ENCODE results near the gene IGSF21.

DNA sequence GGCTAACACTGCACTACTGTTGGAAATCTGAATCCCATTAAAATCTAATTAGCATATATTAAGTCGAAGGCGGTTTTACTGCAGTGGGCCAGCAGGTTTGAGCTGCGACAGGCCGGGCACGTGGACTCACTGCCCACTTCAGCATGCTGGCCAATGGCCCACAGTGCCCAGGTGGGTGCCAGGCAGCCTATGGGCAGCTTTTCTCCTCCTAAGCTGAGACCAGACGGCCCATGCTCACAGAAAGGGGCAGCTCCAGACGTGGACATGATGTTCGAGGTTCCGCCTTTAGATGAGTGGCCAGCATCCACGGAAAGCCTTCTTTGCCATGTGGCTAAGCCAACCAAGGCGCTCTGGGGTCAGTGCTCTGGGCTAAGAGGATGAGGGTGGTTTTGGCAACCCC is 283.4 kb downstream of the IGSF21 start:
- TF ChIP-seq CTCF (IDR thresholded peaks at IDR 0.05): no peak
- no peak for TF ChIP-seq TCF12 (IDR thresholded peaks at IDR 0.05)
- TF ChIP-seq TAF1 (IDR thresholded peaks at IDR 0.05; ENCODE audit: borderline replicate concordance, low read depth, low read length): no peak
- TF ChIP-seq POLR2AphosphoS5 (IDR thresholded peaks at IDR 0.05; ENCODE audit: low read depth, low read length): no peak
- no peak for TF ChIP-seq EZH2phosphoT487 (IDR thresholded peaks at IDR 0.05; ENCODE audit: borderline replicate concordance, low read depth)
- TF ChIP-seq, protein P1, sequence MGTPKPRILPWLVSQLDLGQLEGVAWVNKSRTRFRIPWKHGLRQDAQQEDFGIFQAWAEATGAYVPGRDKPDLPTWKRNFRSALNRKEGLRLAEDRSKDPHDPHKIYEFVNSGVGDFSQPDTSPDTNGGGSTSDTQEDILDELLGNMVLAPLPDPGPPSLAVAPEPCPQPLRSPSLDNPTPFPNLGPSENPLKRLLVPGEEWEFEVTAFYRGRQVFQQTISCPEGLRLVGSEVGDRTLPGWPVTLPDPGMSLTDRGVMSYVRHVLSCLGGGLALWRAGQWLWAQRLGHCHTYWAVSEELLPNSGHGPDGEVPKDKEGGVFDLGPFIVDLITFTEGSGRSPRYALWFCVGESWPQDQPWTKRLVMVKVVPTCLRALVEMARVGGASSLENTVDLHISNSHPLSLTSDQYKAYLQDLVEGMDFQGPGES (IDR thresholded peaks at IDR 0.05; ENCODE audit: low read depth, low read length): no peak
- TF ChIP-seq EP300 (IDR thresholded peaks at IDR 0.05; ENCODE audit: borderline replicate concordance in 1 of 2, low read depth in 1 of 2, low read length in 1 of 2): no peak
- no peak for TF ChIP-seq FOXJ3 (CRISPR knock-in tag; IDR thresholded peaks at IDR 0.05)
- TF ChIP-seq, protein P2, sequence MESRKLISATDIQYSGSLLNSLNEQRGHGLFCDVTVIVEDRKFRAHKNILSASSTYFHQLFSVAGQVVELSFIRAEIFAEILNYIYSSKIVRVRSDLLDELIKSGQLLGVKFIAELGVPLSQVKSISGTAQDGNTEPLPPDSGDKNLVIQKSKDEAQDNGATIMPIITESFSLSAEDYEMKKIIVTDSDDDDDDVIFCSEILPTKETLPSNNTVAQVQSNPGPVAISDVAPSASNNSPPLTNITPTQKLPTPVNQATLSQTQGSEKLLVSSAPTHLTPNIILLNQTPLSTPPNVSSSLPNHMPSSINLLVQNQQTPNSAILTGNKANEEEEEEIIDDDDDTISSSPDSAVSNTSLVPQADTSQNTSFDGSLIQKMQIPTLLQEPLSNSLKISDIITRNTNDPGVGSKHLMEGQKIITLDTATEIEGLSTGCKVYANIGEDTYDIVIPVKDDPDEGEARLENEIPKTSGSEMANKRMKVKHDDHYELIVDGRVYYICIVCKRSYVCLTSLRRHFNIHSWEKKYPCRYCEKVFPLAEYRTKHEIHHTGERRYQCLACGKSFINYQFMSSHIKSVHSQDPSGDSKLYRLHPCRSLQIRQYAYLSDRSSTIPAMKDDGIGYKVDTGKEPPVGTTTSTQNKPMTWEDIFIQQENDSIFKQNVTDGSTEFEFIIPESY (IDR thresholded peaks at IDR 0.05; ENCODE audit: borderline replicate concordance, low read depth): no peak
- no peak for TF ChIP-seq FOSL2 (IDR thresholded peaks at IDR 0.05; ENCODE audit: borderline replicate concordance, low read depth)
- TF ChIP-seq GATA2 (CRISPR knock-in tag; IDR thresholded peaks at IDR 0.05): no peak
